ENCODE measurements around the gene PRSS53.

- TF ChIP-seq, protein P1, sequence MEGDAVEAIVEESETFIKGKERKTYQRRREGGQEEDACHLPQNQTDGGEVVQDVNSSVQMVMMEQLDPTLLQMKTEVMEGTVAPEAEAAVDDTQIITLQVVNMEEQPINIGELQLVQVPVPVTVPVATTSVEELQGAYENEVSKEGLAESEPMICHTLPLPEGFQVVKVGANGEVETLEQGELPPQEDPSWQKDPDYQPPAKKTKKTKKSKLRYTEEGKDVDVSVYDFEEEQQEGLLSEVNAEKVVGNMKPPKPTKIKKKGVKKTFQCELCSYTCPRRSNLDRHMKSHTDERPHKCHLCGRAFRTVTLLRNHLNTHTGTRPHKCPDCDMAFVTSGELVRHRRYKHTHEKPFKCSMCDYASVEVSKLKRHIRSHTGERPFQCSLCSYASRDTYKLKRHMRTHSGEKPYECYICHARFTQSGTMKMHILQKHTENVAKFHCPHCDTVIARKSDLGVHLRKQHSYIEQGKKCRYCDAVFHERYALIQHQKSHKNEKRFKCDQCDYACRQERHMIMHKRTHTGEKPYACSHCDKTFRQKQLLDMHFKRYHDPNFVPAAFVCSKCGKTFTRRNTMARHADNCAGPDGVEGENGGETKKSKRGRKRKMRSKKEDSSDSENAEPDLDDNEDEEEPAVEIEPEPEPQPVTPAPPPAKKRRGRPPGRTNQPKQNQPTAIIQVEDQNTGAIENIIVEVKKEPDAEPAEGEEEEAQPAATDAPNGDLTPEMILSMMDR (IDR thresholded peaks at IDR 0.05; ENCODE audit: low read depth, low read length): no peak
- TF ChIP-seq EZH2phosphoT487 (IDR thresholded peaks at IDR 0.05; ENCODE audit: low read depth): no peak
These were observed 7.9 kb downstream of the PRSS53 start for GRCh38 chr16:31080756-31081419.
